OCI-LY7 (cell line): ENCODE results near the gene MED22. TPM values are rescaled to one million over a fixed set of nuclear protein-coding genes. Genes with fewer than 3 reads are reported as not detected.

Experiments used
- BruUV-seq: library from RNA; stranded (reverse); fragments of 400-500 nt; replicated peaks from 2 replicates; lab custom pipeline; 2021; lab: Mats Ljungman, UMichigan
- CTCF ChIA-PET: fragments of 300-600 bp; sonication (Branson Sonifier 250); formaldehyde crosslinking; loops from one replicate; lab custom pipeline; 2022; ENCODE audit warnings: antibody characterized with exemption; ENCODE audit not compliant: unreplicated experiment; lab: Charles Lee
- POLR2A ChIA-PET: fragments of 300-600 bp; sonication (Branson Sonifier 250); formaldehyde crosslinking; loops from one replicate; lab custom pipeline; 2022; ENCODE audit warnings: antibody characterized with exemption; lab: Charles Lee
- DNase-seq: peaks from one replicate; pipeline ENCODE4 v3.0.0-alpha.2; 2015; ENCODE audit warnings: low spot score
- H2AFZ ChIP-seq: fragments of 200-600 bp; sonication (generic), shearing (Covaris generic); 2 replicates; pipeline ENCODE4 v1.6.1; 2014; ENCODE audit warnings: mild to moderate bottlenecking, antibody characterized with exemption, low read length, moderate library complexity
- H3K27ac ChIP-seq: fragments of 200-600 bp; sonication (generic); 2 replicates; pipeline ENCODE4 v1.5.1; 2014; ENCODE audit warnings: mixed run types, low read depth, mild to moderate bottlenecking, moderate library complexity, low read length, inconsistent platforms; ENCODE audit not compliant: poor library complexity, severe bottlenecking
- H3K36me3 ChIP-seq: fragments of 200-600 bp; sonication (generic); 2 replicates; pipeline ENCODE4 v1.6.1; 2014; ENCODE audit warnings: mild to moderate bottlenecking, antibody characterized with exemption, low read length, moderate library complexity, mixed read lengths; ENCODE audit not compliant: insufficient read depth
- H3K4me1 ChIP-seq: fragments of 200-600 bp; sonication (generic); 2 replicates; pipeline ENCODE4 v1.5.1; 2014; ENCODE audit warnings: mild to moderate bottlenecking, low read length; ENCODE audit not compliant: insufficient read depth, poor library complexity, severe bottlenecking
- H3K4me2 ChIP-seq: fragments of 200-600 bp; sonication (generic); 2 replicates; pipeline ENCODE4 v1.6.1; 2014; ENCODE audit warnings: mild to moderate bottlenecking, low read length
- H3K4me3 ChIP-seq: fragments of 200-600 bp; sonication (generic); 2 replicates; pipeline ENCODE4 v1.5.1; 2014; ENCODE audit warnings: mild to moderate bottlenecking, low read depth, low read length; ENCODE audit not compliant: poor library complexity, severe bottlenecking
- H3K79me2 ChIP-seq: fragments of 200-600 bp; sonication (generic); 2 replicates; pipeline ENCODE4 v1.6.1; 2016; ENCODE audit warnings: low read depth, mild to moderate bottlenecking, low read length, moderate library complexity, mixed read lengths; ENCODE audit not compliant: insufficient read depth
- H3K9me2 ChIP-seq: fragments of 200-600 bp; sonication (generic); 2 replicates; pipeline ENCODE4 v1.6.1; 2016; ENCODE audit warnings: mild to moderate bottlenecking, low read length, mixed read lengths; ENCODE audit not compliant: insufficient read depth
- H3K9me3 ChIP-seq: fragments of 200-600 bp; sonication (generic); 2 replicates; pipeline ENCODE4 v1.6.1; 2014; ENCODE audit warnings: mild to moderate bottlenecking, mixed run types, low read length, mixed read lengths
- H4K20me1 ChIP-seq: fragments of 200-600 bp; sonication (generic); 2 replicates; pipeline ENCODE4 v1.6.1; 2014; ENCODE audit warnings: mild to moderate bottlenecking, antibody characterized with exemption, low read length, moderate library complexity, mixed read lengths; ENCODE audit not compliant: insufficient read depth
- CTCF ChIP-seq: fragments of 200-600 bp; sonication (generic); conservative IDR thresholded peaks from 2 replicates; pipeline ENCODE4 v1.5.1; 2014; ENCODE audit warnings: mild to moderate bottlenecking, antibody characterized with exemption, low read length, moderate library complexity, mixed read lengths
- EZH2phosphoT487 ChIP-seq: fragments of 200-600 bp; sonication (generic); IDR thresholded peaks from 2 replicates; pipeline ENCODE4 v1.6.1; 2018; ENCODE audit warnings: low read depth, borderline replicate concordance, mild to moderate bottlenecking, mixed run types, antibody characterized with exemption, low read length, moderate library complexity, mixed read lengths
- intact Hi-C: fragments of 100-400 bp; cut with micrococcal nuclease; formaldehyde crosslinking; loops from one replicate; pipeline ENCODE4 v1.10.0; 2022; ENCODE audit not compliant: unreplicated experiment
- total RNA-seq, 2 experiments: library from RNA; depleted of rRNA in 1 of 2; stranded (reverse); fragments of >200 nt in 1 of 2; shearing (Covaris generic) in 1 of 2; gene quantifications; 2 replicates each; pipeline ENCODE4 v1.2.3, GENCODE V29; 2014 to 2022

Gene MED22
- total RNA-seq, 2 experiments from 2014 or later, result 52.0 to 62.1 TPM

GRCh38 chr9:133368249-133368881 is 20.4 kb upstream of the MED22 start:
- no peak overlapping the region for H3K4me3 ChIP-seq
- BruUV-seq, result no TSS peak
- TF ChIP-seq CTCF, result no peak
- no peak for TF ChIP-seq EZH2phosphoT487
- no peak for DNase-seq
- no peak overlapping the region for H3K4me2 ChIP-seq
- peaks cover 16% of the 10 kb centered on the region; the same call in 1 of the 2 replicates for H4K20me1 ChIP-seq
- intact Hi-C loops, result no loop called here
- no peak overlapping the region for H2AFZ ChIP-seq
- no peak overlapping the region for H3K27ac ChIP-seq
- H3K36me3 ChIP-seq, result peaks cover 92% of the 10 kb centered on the region
- H3K9me3 ChIP-seq, result no peaks in the 10 kb centered on the region
- H3K4me1 ChIP-seq, result peaks cover 26% of the 10 kb centered on the region
- H3K79me2 ChIP-seq, result peaks cover 51% of the 10 kb centered on the region
- no peaks in the 10 kb centered on the region for H3K9me2 ChIP-seq
- ChIA-PET CTCF (no interaction called here), POLR2A (no interaction called here)

GRCh38 chr9:133367778-133368177 is 19.8 kb upstream of the MED22 start:
- Histone ChIP-seq H3K79me2 (peaks cover 45% of the 10 kb centered on the region), H2AFZ (no peak overlapping the region), H3K9me3 (no peaks in the 10 kb centered on the region), H4K20me1 (peaks cover 16% of the 10 kb centered on the region; the same call in 1 of the 2 replicates), H3K4me1 (peaks cover 26% of the 10 kb centered on the region), H3K9me2 (no peaks in the 10 kb centered on the region), H3K4me3 (no peak overlapping the region), H3K36me3 (peaks cover 92% of the 10 kb centered on the region), H3K27ac (no peak overlapping the region), H3K4me2 (no peak overlapping the region)
- no peak for DNase-seq
- BruUV-seq, result no TSS peak
- intact Hi-C loops, result no loop called here
- TF ChIP-seq EZH2phosphoT487 (no peak), CTCF (no peak)
- CTCF ChIA-PET, result no interaction called here
- POLR2A ChIA-PET, result no interaction called here

- no peak overlapping the region for H3K4me3 ChIP-seq
- ChIA-PET POLR2A (no interaction called here), CTCF (no interaction called here)
- H3K27ac ChIP-seq, result no peak overlapping the region
- peaks cover 14% of the 10 kb centered on the region; the same call in 1 of the 2 replicates for H4K20me1 ChIP-seq
- TF ChIP-seq EZH2phosphoT487 (no peak), CTCF (no peak)
- no peaks in the 10 kb centered on the region for H3K9me2 ChIP-seq
- H3K4me2 ChIP-seq, result no peak overlapping the region
- BruUV-seq, result no TSS peak
- DNase-seq, result no peak
- peaks cover 40% of the 10 kb centered on the region for H3K79me2 ChIP-seq
- H3K4me1 ChIP-seq, result peaks cover 22% of the 10 kb centered on the region
- no peaks in the 10 kb centered on the region for H3K9me3 ChIP-seq
- H2AFZ ChIP-seq, result no peak overlapping the region
- H3K36me3 ChIP-seq, result peaks cover 92% of the 10 kb centered on the region
- intact Hi-C loops, result no loop called here
Observed at GRCh38 chr9:133367221-133367620, 19.3 kb upstream of the MED22 start.
